Mammary epithelial cell (primary cell): ENCODE measurements around the gene IL20RA.
"Not testable (repeated sequence)": the region's sequence is repeated elsewhere in the genome, so short reads cannot be mapped to it uniquely, and the experiment has no call there.

Experiments
- EZH2 ChIP-seq: IDR thresholded peaks from 2 replicates; pipeline ENCODE4 v1.6.1; 2012; ENCODE audit warnings: low read length, inconsistent platforms, borderline replicate concordance
- TF ChIP-seq, protein P1 (sequence below), 2 donors: IDR thresholded peaks in 1 of 2; conservative IDR thresholded peaks in 1 of 2; 2 replicates each; pipeline ENCODE4 v1.5.1; 2011 to 2012; ENCODE audit warnings: inconsistent platforms in 2 of 2, low read length in 2 of 2, mild to moderate bottlenecking in 2 of 2, control low read depth in 1 of 2, low read depth in 1 of 2; ENCODE audit not compliant: insufficient read depth in 1 of 2; ENCODE audit errors: extremely low read depth in 1 of 2

GRCh38 chr6:137075790-137076189 is 31.0 kb upstream of the IL20RA start:
- TF ChIP-seq, protein P1, sequence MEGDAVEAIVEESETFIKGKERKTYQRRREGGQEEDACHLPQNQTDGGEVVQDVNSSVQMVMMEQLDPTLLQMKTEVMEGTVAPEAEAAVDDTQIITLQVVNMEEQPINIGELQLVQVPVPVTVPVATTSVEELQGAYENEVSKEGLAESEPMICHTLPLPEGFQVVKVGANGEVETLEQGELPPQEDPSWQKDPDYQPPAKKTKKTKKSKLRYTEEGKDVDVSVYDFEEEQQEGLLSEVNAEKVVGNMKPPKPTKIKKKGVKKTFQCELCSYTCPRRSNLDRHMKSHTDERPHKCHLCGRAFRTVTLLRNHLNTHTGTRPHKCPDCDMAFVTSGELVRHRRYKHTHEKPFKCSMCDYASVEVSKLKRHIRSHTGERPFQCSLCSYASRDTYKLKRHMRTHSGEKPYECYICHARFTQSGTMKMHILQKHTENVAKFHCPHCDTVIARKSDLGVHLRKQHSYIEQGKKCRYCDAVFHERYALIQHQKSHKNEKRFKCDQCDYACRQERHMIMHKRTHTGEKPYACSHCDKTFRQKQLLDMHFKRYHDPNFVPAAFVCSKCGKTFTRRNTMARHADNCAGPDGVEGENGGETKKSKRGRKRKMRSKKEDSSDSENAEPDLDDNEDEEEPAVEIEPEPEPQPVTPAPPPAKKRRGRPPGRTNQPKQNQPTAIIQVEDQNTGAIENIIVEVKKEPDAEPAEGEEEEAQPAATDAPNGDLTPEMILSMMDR (conservative IDR thresholded peaks at IDR 0.05 in 1 of 2, IDR thresholded peaks at IDR 0.05 in 1 of 2; ENCODE audit: extremely low read depth in 1 of 2, insufficient read depth in 1 of 2, low read depth in 1 of 2, low read length in 2 of 2) = not testable (repeated sequence)
- not testable (repeated sequence) for TF ChIP-seq EZH2
